HCT116 (cell line): Measurements from ENCODE around the gene DOCK1. TPM values are rescaled to one million over a fixed set of nuclear protein-coding genes. Genes with fewer than 3 reads are reported as not detected.

ENCODE experiments used
- ATAC-seq: fragments of 200-7000 bp; cut with Tn5 transposase; 2 replicates; pipeline ENCODE4 v1.9.1; 2020; ENCODE audit warnings: mild to moderate bottlenecking, moderate library complexity
- BruUV-seq: library from RNA; stranded (reverse); fragments of 400-500 nt; replicated peaks from 2 replicates; lab custom pipeline; 2021; lab: Mats Ljungman, UMichigan
- CTCF ChIA-PET: fragments of 300-600 bp; sonication (Branson Sonifier 250); formaldehyde crosslinking; loops from one replicate; lab custom pipeline; 2021; ENCODE audit warnings: antibody characterized with exemption; lab: Charles Lee
- POLR2A ChIA-PET: fragments of 300-600, 350-600 bp; sonication (Branson Sonifier 250); formaldehyde crosslinking; loops from one replicate; lab custom pipeline; 2021; ENCODE audit warnings: antibody characterized with exemption; lab: Charles Lee
- RAD21 ChIA-PET, 2 experiments: fragments of 300-600 bp; sonication (Branson Sonifier 250); formaldehyde crosslinking; loops; one replicate each; lab custom pipeline; 2023; ENCODE audit warnings: low total read pairs in 2 of 2; ENCODE audit not compliant: uncharacterized antibody in 2 of 2, unreplicated experiment in 2 of 2, low non-redundant PET in 1 of 2; lab: Charles Lee
- DNase-seq: peaks from one replicate; pipeline ENCODE4 v3.0.0-alpha.2; 2010; ENCODE audit warnings: low read depth, low spot score
- H2AFZ ChIP-seq: fragments of 200-600 bp; shearing (Covaris generic), sonication (generic); 2 replicates; pipeline ENCODE4 v1.6.1; 2017; ENCODE audit warnings: low read depth, mixed run types, mixed read lengths, antibody characterized with exemption, low read length; ENCODE audit not compliant: poor library complexity, severe bottlenecking
- H3K27ac ChIP-seq: 2 replicates; pipeline ENCODE4 v1.5.1; 2012; ENCODE audit warnings: low read depth, low read length
- H3K27me3 ChIP-seq: fragments of 200-600 bp; sonication (generic); 2 replicates; pipeline ENCODE4 v1.6.1; 2016; ENCODE audit warnings: mixed run types, low read length, mixed read lengths; ENCODE audit not compliant: insufficient read depth
- H3K36me3 ChIP-seq, 2 experiments: fragments of 200-500 bp in 1 of 2; fragments of 200-600 bp in 1 of 2; sonication (Bioruptor generic) in 1 of 2; sonication (generic) in 1 of 2; 2 replicates each; pipeline versions ENCODE4 v1.5.1 to v1.6.1; 2014 to 2016; ENCODE audit warnings: low read length in 2 of 2, inconsistent platforms in 1 of 2, mixed read lengths in 1 of 2, mixed run types in 1 of 2; ENCODE audit not compliant: insufficient read depth in 2 of 2, control insufficient read depth in 1 of 2
- H3K4me1 ChIP-seq, 2 experiments: fragments of 200-600 bp in 1 of 2; sonication (generic) in 1 of 2; 2 replicates each; pipeline versions ENCODE4 v1.5.1 to v1.6.1; 2012 to 2017; ENCODE audit warnings: low read length in 2 of 2, inconsistent platforms in 1 of 2, mild to moderate bottlenecking in 1 of 2, mixed read lengths in 1 of 2, mixed run types in 1 of 2, moderate library complexity in 1 of 2; ENCODE audit not compliant: insufficient read depth in 2 of 2, control insufficient read depth in 1 of 2
- H3K4me2 ChIP-seq: fragments of 200-600 bp; sonication (generic); 2 replicates; pipeline ENCODE4 v1.6.1; 2017; ENCODE audit warnings: mixed run types, low read length, mixed read lengths
- H3K4me3 ChIP-seq, 2 experiments: fragments of 200-600 bp in 1 of 2; sonication (generic) in 1 of 2; replicated peaks in 1 of 2; 2 replicates each; pipeline ENCODE4 v1.5.1; 2011 to 2016; ENCODE audit warnings: low read length in 2 of 2, control low read depth in 1 of 2, low read depth in 1 of 2, mild to moderate bottlenecking in 1 of 2, mixed read lengths in 1 of 2, mixed run types in 1 of 2
- H3K79me2 ChIP-seq: fragments of 200-600 bp; sonication (generic); 2 replicates; pipeline ENCODE4 v1.6.1; 2017; ENCODE audit warnings: mild to moderate bottlenecking, mixed run types, low read length, moderate library complexity, mixed read lengths; ENCODE audit not compliant: insufficient read depth
- H3K9ac ChIP-seq: fragments of 200-600 bp; sonication (generic); 2 replicates; pipeline ENCODE4 v1.6.1; 2016; ENCODE audit warnings: low read length, mixed read lengths
- H3K9me2 ChIP-seq: fragments of 200-600 bp; sonication (generic), shearing (Covaris generic); 2 replicates; pipeline ENCODE4 v1.6.1; 2017; ENCODE audit warnings: mixed run types, mild to moderate bottlenecking, moderate library complexity; ENCODE audit not compliant: insufficient read depth
- H3K9me3 ChIP-seq, 2 experiments: fragments of 200-500 bp in 1 of 2; fragments of 200-600 bp in 1 of 2; sonication (Bioruptor generic) in 1 of 2; sonication (generic) in 1 of 2; 2 replicates each; pipeline ENCODE4 v1.6.1; 2014 to 2017; ENCODE audit warnings: low read length in 2 of 2, mixed read lengths in 2 of 2, inconsistent platforms in 1 of 2, low read depth in 1 of 2, mild to moderate bottlenecking in 1 of 2, mixed run types in 1 of 2, moderate library complexity in 1 of 2; ENCODE audit not compliant: control insufficient read depth in 1 of 2, insufficient read depth in 1 of 2
- H4K20me1 ChIP-seq: fragments of 200-600 bp; sonication (generic), shearing (Covaris generic); 2 replicates; pipeline ENCODE4 v1.6.1; 2017; ENCODE audit warnings: mixed run types, mild to moderate bottlenecking, moderate library complexity; ENCODE audit not compliant: insufficient read depth
- ATF3 ChIP-seq: IDR thresholded peaks from 2 replicates; pipeline ENCODE4 v1.6.1; 2012
- CEBPB ChIP-seq: IDR thresholded peaks from 2 replicates; pipeline ENCODE4 v1.6.1; 2012; ENCODE audit warnings: low read depth
- EGR1 ChIP-seq: IDR thresholded peaks from 2 replicates; pipeline ENCODE4 v1.6.1; 2012; ENCODE audit warnings: low read depth
- ELF1 ChIP-seq: IDR thresholded peaks from 2 replicates; pipeline ENCODE4 v1.6.1; 2012; ENCODE audit warnings: low read depth, borderline replicate concordance
- EZH2phosphoT487 ChIP-seq: fragments of 200-600 bp; IDR thresholded peaks from 2 replicates; pipeline ENCODE4 v1.6.1; 2018; ENCODE audit warnings: antibody characterized with exemption, borderline replicate concordance
- FOSL1 ChIP-seq: IDR thresholded peaks from 2 replicates; pipeline ENCODE4 v1.6.1; 2012; ENCODE audit warnings: low read depth
- POLR2A ChIP-seq: IDR thresholded peaks from 2 replicates; pipeline ENCODE4 v1.7.0; 2011; ENCODE audit warnings: borderline replicate concordance; ENCODE audit not compliant: insufficient read depth, insufficient read length; ENCODE audit errors: extremely low read depth
- POLR2AphosphoS5 ChIP-seq: IDR thresholded peaks from 2 replicates; pipeline ENCODE4 v1.6.1; 2011; ENCODE audit warnings: mild to moderate bottlenecking, low read depth, low read length, moderate library complexity
- RAD21 ChIP-seq: IDR thresholded peaks from 2 replicates; pipeline ENCODE4 v1.6.1; 2012; ENCODE audit warnings: low read depth, mild to moderate bottlenecking
- REST ChIP-seq: IDR thresholded peaks from 2 replicates; pipeline ENCODE4 v1.6.1; 2012; ENCODE audit warnings: low read depth
- SIN3A ChIP-seq: IDR thresholded peaks from 2 replicates; pipeline ENCODE4 v1.6.1; 2012; ENCODE audit warnings: low read depth
- SP1 ChIP-seq: IDR thresholded peaks from 2 replicates; pipeline ENCODE4 v1.6.1; 2012; ENCODE audit warnings: low read depth
- SRF ChIP-seq: IDR thresholded peaks from 2 replicates; pipeline ENCODE4 v1.6.1; 2012; ENCODE audit warnings: low read depth
- YY1 ChIP-seq: IDR thresholded peaks from 2 replicates; pipeline ENCODE4 v1.6.1; 2011; ENCODE audit warnings: low read length, low read depth, moderate library complexity, mild to moderate bottlenecking; ENCODE audit not compliant: insufficient replicate concordance; ENCODE audit errors: extremely low read depth
- ZNF274 ChIP-seq: fragments of 200-500 bp; sonication (Bioruptor generic); IDR thresholded peaks from 2 replicates; pipeline ENCODE4 v1.6.1; 2014; ENCODE audit warnings: mild to moderate bottlenecking, low read depth, low read length, inconsistent platforms
- intact Hi-C: fragments of 100-400 bp; cut with micrococcal nuclease; formaldehyde crosslinking; loops from 2 replicates; pipeline ENCODE4 v1.10.0; 2022
- total RNA-seq: library from RNA; stranded (reverse); gene quantifications from one replicate; pipeline ENCODE4 v1.2.1, GENCODE V29; 2021; ENCODE audit not compliant: unreplicated experiment
- TF ChIP-seq, protein P1 (sequence below): IDR thresholded peaks from 2 replicates; pipeline ENCODE4 v1.6.1; 2011; ENCODE audit warnings: mild to moderate bottlenecking, low read length, moderate library complexity; ENCODE audit not compliant: insufficient replicate concordance; ENCODE audit errors: extremely low read depth
- TF ChIP-seq, protein P2 (sequence below): IDR thresholded peaks from 2 replicates; pipeline ENCODE4 v1.6.1; 2012

Gene DOCK1
- total RNA-seq, 1 experiment from 2014 or later: 46.5 TPM

DNA sequence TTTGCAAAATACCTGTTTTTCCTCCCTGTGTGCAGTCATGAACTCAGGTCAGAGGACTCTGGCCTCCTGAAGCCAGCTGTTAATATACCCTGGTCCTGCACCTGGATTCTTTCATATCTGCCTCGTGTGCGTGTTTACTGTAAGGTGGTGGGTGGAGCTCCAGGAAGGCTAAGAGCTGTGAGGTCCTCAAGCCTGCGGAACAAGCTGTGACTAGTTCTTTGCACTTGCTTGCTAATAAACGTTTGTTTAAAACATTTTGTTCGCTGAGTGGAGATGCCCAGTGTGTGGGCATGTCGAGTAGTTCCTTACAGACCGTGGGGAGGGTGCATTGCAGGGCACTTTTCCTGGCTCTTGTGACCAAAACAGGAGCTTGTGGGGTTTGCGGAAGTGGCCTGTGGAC, 139.0 kb downstream of the DOCK1 start:
- CTCF ChIA-PET: no interaction called here
- Histone ChIP-seq H3K36me3 (peaks cover 6 to 9% of the 10 kb centered on the region in 2 experiments; a peak in 3 of 4 replicates), H2AFZ (no peak overlapping the region), H3K79me2 (no peaks in the 10 kb centered on the region), H3K9me3 (no peaks in the 10 kb centered on the region), H3K27me3 (no peaks in the 10 kb centered on the region), H3K9me2 (no peaks in the 10 kb centered on the region), H3K4me3 (no peak overlapping the region), H4K20me1 (no peaks in the 10 kb centered on the region), H3K4me2 (no peak overlapping the region)
- DNase-seq (no peak), ATAC-seq (no peak)
- POLR2A ChIA-PET: no interaction called here
- RAD21 ChIA-PET: no interaction called here
- TF ChIP-seq POLR2AphosphoS5: no peak
- TF ChIP-seq SIN3A: no peak
- no peak for TF ChIP-seq RAD21
- TF ChIP-seq, protein P1, sequence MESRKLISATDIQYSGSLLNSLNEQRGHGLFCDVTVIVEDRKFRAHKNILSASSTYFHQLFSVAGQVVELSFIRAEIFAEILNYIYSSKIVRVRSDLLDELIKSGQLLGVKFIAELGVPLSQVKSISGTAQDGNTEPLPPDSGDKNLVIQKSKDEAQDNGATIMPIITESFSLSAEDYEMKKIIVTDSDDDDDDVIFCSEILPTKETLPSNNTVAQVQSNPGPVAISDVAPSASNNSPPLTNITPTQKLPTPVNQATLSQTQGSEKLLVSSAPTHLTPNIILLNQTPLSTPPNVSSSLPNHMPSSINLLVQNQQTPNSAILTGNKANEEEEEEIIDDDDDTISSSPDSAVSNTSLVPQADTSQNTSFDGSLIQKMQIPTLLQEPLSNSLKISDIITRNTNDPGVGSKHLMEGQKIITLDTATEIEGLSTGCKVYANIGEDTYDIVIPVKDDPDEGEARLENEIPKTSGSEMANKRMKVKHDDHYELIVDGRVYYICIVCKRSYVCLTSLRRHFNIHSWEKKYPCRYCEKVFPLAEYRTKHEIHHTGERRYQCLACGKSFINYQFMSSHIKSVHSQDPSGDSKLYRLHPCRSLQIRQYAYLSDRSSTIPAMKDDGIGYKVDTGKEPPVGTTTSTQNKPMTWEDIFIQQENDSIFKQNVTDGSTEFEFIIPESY: no peak
- no peak for TF ChIP-seq ATF3
- no peak for TF ChIP-seq POLR2A
- TF ChIP-seq EZH2phosphoT487: no peak
- no peak for TF ChIP-seq REST
- TF ChIP-seq CEBPB: no peak
- TF ChIP-seq ELF1: no peak
- no peak for TF ChIP-seq SP1
- TF ChIP-seq SRF: no peak
- TF ChIP-seq, protein P2, sequence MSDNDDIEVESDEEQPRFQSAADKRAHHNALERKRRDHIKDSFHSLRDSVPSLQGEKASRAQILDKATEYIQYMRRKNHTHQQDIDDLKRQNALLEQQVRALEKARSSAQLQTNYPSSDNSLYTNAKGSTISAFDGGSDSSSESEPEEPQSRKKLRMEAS: no peak
- TF ChIP-seq YY1: no peak
- no peak for TF ChIP-seq FOSL1
- TF ChIP-seq ZNF274: no peak
- no peak for TF ChIP-seq EGR1
- TF ChIP-seq, all 23 proteins: peak for 0
- H3K9ac ChIP-seq: no peak overlapping the region
- intact Hi-C loops: no loop called here
- no TSS peak for BruUV-seq
- H3K4me1 ChIP-seq: peaks cover 0 to 10% of the 10 kb centered on the region in 2 experiments; a peak in 1 of 4 replicates
- no peak overlapping the region for H3K27ac ChIP-seq
